ENCODE measurements around the gene TBC1D1.

- TF ChIP-seq EZH2 (IDR thresholded peaks at IDR 0.05; ENCODE audit: borderline replicate concordance, insufficient read depth, low read length, poor library complexity, severe bottlenecking) = no peak
- TF ChIP-seq RAD21 (conservative IDR thresholded peaks at IDR 0.05) = no peak
- TF ChIP-seq CTCF (IDR thresholded peaks at IDR 0.05; ENCODE audit: poor library complexity, severe bottlenecking) = no peak
- no peak for TF ChIP-seq EP300 (conservative IDR thresholded peaks at IDR 0.05; ENCODE audit: poor library complexity, severe bottlenecking)
- TF ChIP-seq REST (IDR thresholded peaks at IDR 0.05; ENCODE audit: borderline replicate concordance) = no peak
- no peak for TF ChIP-seq POLR2AphosphoS5 (IDR thresholded peaks at IDR 0.05)
- TF ChIP-seq TAF1 (IDR thresholded peaks at IDR 0.05; ENCODE audit: low read depth) = no peak
- no peak for TF ChIP-seq SMC3 (conservative IDR thresholded peaks at IDR 0.05; ENCODE audit: poor library complexity)
Observed at GRCh38 chr4:38090455-38091246, 199.8 kb downstream of the TBC1D1 start.

All from neural cell (in vitro differentiated cells).